ENCODE data around the gene ARF1. TPM values are rescaled to one million over a fixed set of nuclear protein-coding genes. Genes with fewer than 3 reads are reported as not detected.

Gene ARF1
- polyA plus RNA-seq, 3 donors, result 580 to 789 (median 603) TPM

- no peak for TF ChIP-seq CTCF (IDR thresholded peaks at IDR 0.05)
- peaks cover 36 to 51% (median 48%) of the 10 kb centered on the region in 3 donors for H3K27me3 Mint-ChIP-seq (ENCODE audit: low read depth in 3 of 3)
- Histone ChIP-seq H3K4me3 (replicated peaks in 1 of 3; ENCODE audit: low read depth in 2 of 3, low read length in 3 of 3) (no peak overlapping the region), H3K79me2 (ENCODE audit: insufficient read depth, low read length) (no peaks in the 10 kb centered on the region), H3K27me3 (ENCODE audit: control insufficient read depth in 2 of 2, insufficient read depth in 2 of 2, low read length in 2 of 2) (peaks cover 16 to 48% of the 10 kb centered on the region in 2 donors), H3K27ac (ENCODE audit: low read depth in 1 of 2, low read length in 2 of 2) (no peak overlapping the region), H3K4me2 (replicated peaks; ENCODE audit: extremely low read depth, low read length, poor library complexity, severe bottlenecking) (no peak overlapping the region), H3K9me3 (replicated peaks in 1 of 2; ENCODE audit: control insufficient read depth in 1 of 2, insufficient read depth in 1 of 2, low read length in 2 of 2) (peaks cover 0 to 4% of the 10 kb centered on the region in 2 donors), H3K36me3 (replicated peaks in 1 of 2; ENCODE audit: control insufficient read depth in 1 of 2, insufficient read depth in 2 of 2, low read length in 2 of 2) (no peaks in the 10 kb centered on the region), H4K20me1 (ENCODE audit: insufficient read depth, low read length) (no peaks in the 10 kb centered on the region), H3K9ac (ENCODE audit: insufficient read depth, low read length, poor library complexity, severe bottlenecking) (no peak overlapping the region), H3K4me1 (ENCODE audit: control insufficient read depth in 1 of 2, insufficient read depth in 2 of 2, low read length in 2 of 2) (peaks cover 14 to 16% of the 10 kb centered on the region in 2 donors), H2AFZ (ENCODE audit: insufficient read depth, low read depth, low read length, poor library complexity, severe bottlenecking) (no peak overlapping the region)
- H3K4me1 Mint-ChIP-seq, result peaks cover 11% of the 10 kb centered on the region
- intact Hi-C loops (cut with micrococcal nuclease), result no loop called here
- H3K9me3 Mint-ChIP-seq, result peaks cover 0 to 14% (median 9%) of the 10 kb centered on the region in 7 donors
- WGBS (ENCODE audit: insufficient coverage), result 60% methylated on average over 3 of the region's 8 CpGs
- no peak for DNase-seq
- H3K36me3 Mint-ChIP-seq, result peaks cover 3% of the 10 kb centered on the region in 2 donors
- no peak overlapping the region for H3K4me3 Mint-ChIP-seq
- H3K27ac Mint-ChIP-seq, result no peak overlapping the region
Measured at GRCh38 chr1:228064296-228064695, 18.2 kb upstream of the ARF1 start.

DNA sequence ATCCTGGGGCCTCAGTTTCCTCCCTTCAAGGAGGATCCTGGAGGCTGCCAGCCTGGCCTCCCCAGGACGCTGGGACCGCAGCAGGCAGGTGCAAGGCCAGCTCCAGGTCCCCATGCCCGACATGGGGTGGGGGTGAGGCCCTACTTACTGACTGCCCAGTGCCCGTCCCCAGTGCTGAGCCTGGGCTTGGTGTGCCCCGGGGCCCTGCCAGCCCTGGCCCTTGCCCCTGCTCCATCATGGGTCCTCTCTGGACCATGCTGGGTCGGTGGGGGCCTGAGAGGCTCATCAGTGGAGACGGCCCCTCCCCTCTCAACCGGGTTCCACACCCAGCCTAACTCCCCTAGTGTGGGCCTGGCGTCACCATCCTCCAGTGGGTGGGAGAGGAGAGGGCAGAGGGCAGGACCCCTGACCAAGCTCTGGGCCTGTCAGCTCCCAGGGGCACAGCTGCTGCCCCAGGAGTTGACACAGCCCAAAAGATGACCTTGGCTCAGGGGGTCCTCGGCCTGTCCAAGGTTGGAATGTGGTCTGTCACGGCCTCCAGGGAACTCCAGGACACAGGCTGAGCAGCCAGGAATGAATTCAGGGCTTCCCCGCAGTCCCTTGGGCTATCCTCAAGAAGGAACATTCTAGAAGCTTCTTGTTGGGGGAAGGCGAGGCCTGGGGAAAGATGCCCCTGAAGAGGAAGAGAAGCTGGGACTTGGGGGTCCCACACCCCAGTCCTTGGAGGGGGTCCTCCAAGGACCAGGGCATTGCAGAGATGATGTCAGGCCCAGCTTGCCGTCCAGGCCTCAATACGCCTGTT is 17.6 kb upstream of the ARF1 start:
- DNase-seq, result no peak
- H3K4me1 ChIP-seq (ENCODE audit: control insufficient read depth in 1 of 2, insufficient read depth in 2 of 2, low read length in 2 of 2), result peaks cover 8 to 9% of the 10 kb centered on the region in 2 donors
- no peak overlapping the region for H3K27ac ChIP-seq (ENCODE audit: low read depth in 1 of 2, low read length in 2 of 2)
- no peak overlapping the region for H2AFZ ChIP-seq (ENCODE audit: insufficient read depth, low read depth, low read length, poor library complexity, severe bottlenecking)
- no peak for TF ChIP-seq CTCF (IDR thresholded peaks at IDR 0.05)
- H3K9me3 ChIP-seq (replicated peaks in 1 of 2; ENCODE audit: control insufficient read depth in 1 of 2, insufficient read depth in 1 of 2, low read length in 2 of 2), result peaks cover 0 to 4% of the 10 kb centered on the region in 2 donors
- H4K20me1 ChIP-seq (ENCODE audit: insufficient read depth, low read length), result no peaks in the 10 kb centered on the region
- peaks cover 32 to 44% (median 41%) of the 10 kb centered on the region in 3 donors for H3K27me3 Mint-ChIP-seq (ENCODE audit: low read depth in 3 of 3)
- no peaks in the 10 kb centered on the region for H3K36me3 ChIP-seq (replicated peaks in 1 of 2; ENCODE audit: control insufficient read depth in 1 of 2, insufficient read depth in 2 of 2, low read length in 2 of 2)
- H3K4me1 Mint-ChIP-seq, result peaks cover 7% of the 10 kb centered on the region
- no peak overlapping the region for H3K9ac ChIP-seq (ENCODE audit: insufficient read depth, low read length, poor library complexity, severe bottlenecking)
- H3K36me3 Mint-ChIP-seq, result peaks cover 1 to 3% of the 10 kb centered on the region in 2 donors
- peaks cover 13 to 41% of the 10 kb centered on the region in 2 donors for H3K27me3 ChIP-seq (ENCODE audit: control insufficient read depth in 2 of 2, insufficient read depth in 2 of 2, low read length in 2 of 2)
- no peak overlapping the region for H3K4me3 Mint-ChIP-seq
- H3K27ac Mint-ChIP-seq, result no peak overlapping the region
- WGBS (ENCODE audit: insufficient coverage), result 88% methylated on average over 9 of the region's 15 CpGs
- no peak overlapping the region for H3K4me2 ChIP-seq (replicated peaks; ENCODE audit: extremely low read depth, low read length, poor library complexity, severe bottlenecking)
- no peak overlapping the region for H3K4me3 ChIP-seq (replicated peaks in 1 of 3; ENCODE audit: low read depth in 2 of 3, low read length in 3 of 3)
- intact Hi-C loops (cut with micrococcal nuclease), result no loop called here
- peaks cover 0 to 10% (median 4%) of the 10 kb centered on the region in 7 donors for H3K9me3 Mint-ChIP-seq
- no peaks in the 10 kb centered on the region for H3K79me2 ChIP-seq (ENCODE audit: insufficient read depth, low read length)

Data from CD14-positive monocyte (primary cell).